Epithelial cell of proximal tubule (primary cell): Measurements from ENCODE around the gene SH3D21. TPM values are rescaled to one million over a fixed set of nuclear protein-coding genes. Genes with fewer than 3 reads are reported as not detected.

ENCODE experiments used
- DNase-seq: peaks from one replicate; pipeline ENCODE4 v3.0.0-alpha.2; 2011; ENCODE audit warnings: low read depth
- H3K4me3 ChIP-seq: 2 replicates; pipeline ENCODE4 v1.5.1; 2011; ENCODE audit warnings: low read depth, mild to moderate bottlenecking, low read length
- total RNA-seq: library from RNA; depleted of rRNA; stranded (reverse); fragments of >200 nt; gene quantifications from 2 replicates; pipeline ENCODE4 v1.2.3, GENCODE V29; 2015
- TF ChIP-seq, protein P1 (sequence below): conservative IDR thresholded peaks from 2 replicates; pipeline ENCODE4 v1.5.1; 2012; ENCODE audit warnings: low read depth, mild to moderate bottlenecking, low read length

SH3D21 gene
- total RNA-seq, 1 donor from 2014 or later: 20.3 TPM

DNA sequence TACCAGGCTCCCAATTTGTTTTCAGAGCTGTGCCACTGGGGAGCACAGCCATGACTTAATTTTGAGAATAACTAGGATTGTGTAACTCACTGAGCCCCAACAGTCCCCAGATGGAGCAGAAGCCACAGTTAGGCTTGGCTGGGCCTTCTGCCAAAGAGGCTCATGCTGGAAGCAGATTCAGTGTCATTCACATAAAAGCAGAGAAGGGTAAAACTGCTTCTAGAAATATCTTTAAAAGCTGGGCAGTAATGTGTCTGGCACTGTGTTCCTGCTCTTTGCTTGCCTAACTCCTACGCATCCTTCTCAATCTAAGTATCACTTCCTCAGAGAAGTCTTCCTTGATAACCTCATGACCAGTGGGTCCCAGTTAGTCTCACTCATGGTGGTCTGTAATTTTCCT, 59.2 kb downstream of the SH3D21 start:
- TF ChIP-seq, protein P1, sequence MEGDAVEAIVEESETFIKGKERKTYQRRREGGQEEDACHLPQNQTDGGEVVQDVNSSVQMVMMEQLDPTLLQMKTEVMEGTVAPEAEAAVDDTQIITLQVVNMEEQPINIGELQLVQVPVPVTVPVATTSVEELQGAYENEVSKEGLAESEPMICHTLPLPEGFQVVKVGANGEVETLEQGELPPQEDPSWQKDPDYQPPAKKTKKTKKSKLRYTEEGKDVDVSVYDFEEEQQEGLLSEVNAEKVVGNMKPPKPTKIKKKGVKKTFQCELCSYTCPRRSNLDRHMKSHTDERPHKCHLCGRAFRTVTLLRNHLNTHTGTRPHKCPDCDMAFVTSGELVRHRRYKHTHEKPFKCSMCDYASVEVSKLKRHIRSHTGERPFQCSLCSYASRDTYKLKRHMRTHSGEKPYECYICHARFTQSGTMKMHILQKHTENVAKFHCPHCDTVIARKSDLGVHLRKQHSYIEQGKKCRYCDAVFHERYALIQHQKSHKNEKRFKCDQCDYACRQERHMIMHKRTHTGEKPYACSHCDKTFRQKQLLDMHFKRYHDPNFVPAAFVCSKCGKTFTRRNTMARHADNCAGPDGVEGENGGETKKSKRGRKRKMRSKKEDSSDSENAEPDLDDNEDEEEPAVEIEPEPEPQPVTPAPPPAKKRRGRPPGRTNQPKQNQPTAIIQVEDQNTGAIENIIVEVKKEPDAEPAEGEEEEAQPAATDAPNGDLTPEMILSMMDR: no peak
- H3K4me3 ChIP-seq: no peak overlapping the region
- DNase-seq: no peak

DNA sequence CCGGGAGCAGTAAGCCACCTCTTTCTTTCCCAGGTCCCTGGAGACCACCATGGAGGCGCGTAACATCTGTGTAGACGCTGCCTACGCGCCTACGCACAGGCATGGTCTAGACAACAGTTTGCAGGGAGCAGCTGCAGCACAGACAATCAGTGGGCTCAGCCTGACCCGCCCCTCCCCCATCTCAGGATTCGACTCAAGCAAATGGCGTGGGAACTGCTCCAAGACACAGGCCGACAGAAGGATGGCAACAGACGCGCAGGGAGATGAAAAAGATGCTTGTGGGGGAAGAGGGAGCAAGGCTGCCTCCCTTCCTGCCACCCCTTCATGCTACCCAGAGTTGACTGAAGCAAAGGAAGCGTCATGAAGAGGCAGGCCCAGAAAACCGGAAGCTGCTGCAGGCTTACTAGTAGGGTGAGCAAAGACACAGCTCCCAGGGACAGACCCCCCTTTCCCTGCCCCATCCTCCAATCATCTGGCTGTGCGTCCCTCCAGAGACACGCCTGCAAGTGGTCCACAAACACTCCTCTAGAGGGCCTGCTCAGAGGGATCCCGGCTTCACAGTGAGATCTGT, 60.0 kb downstream of the SH3D21 start:
- no peak overlapping the region for H3K4me3 ChIP-seq
- DNase-seq: no peak
- TF ChIP-seq, protein P1: no peak

DNA sequence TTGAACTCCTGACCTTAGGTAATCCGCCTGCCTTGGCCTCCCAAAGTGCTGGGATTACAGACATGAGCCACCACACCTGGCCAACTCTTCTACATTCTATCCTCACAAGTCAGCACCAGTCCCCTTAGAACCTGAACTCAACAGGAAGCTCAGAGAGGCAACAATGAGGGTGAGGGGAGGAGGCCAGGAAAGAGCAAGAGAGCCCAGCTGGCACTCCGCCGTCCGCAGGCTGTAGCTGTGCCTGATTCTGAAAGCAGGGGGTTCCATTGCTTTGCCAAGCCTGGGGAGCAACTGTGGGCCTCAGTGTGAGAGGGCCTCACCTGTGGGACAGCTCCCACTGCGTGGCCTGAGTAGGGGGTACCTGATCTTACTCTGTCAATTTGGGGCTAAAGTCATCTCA, 60.9 kb downstream of the SH3D21 start:
- no peak overlapping the region for H3K4me3 ChIP-seq
- TF ChIP-seq, protein P1: no peak
- DNase-seq: no peak

DNA sequence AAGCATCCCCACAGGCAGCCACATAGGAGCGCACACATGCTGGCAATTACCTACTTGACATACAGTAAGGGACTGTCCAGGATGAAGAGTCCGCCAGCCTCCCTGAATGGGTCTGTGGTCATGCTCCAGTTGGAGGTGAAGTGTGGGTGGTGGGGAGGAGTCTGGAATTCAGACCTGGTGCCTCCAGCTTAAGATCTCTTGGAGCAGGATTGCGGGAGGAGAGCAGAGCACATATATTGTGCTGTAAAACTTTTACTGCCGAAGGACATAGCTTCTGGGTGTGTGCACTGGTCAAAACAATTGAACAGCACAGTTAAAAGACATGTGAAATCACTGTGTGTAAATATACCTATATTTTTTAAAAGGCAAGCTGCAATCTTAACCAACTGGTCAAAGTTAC, 61.6 kb downstream of the SH3D21 start:
- H3K4me3 ChIP-seq: no peak overlapping the region
- TF ChIP-seq, protein P1: no peak
- DNase-seq: no peak

DNA sequence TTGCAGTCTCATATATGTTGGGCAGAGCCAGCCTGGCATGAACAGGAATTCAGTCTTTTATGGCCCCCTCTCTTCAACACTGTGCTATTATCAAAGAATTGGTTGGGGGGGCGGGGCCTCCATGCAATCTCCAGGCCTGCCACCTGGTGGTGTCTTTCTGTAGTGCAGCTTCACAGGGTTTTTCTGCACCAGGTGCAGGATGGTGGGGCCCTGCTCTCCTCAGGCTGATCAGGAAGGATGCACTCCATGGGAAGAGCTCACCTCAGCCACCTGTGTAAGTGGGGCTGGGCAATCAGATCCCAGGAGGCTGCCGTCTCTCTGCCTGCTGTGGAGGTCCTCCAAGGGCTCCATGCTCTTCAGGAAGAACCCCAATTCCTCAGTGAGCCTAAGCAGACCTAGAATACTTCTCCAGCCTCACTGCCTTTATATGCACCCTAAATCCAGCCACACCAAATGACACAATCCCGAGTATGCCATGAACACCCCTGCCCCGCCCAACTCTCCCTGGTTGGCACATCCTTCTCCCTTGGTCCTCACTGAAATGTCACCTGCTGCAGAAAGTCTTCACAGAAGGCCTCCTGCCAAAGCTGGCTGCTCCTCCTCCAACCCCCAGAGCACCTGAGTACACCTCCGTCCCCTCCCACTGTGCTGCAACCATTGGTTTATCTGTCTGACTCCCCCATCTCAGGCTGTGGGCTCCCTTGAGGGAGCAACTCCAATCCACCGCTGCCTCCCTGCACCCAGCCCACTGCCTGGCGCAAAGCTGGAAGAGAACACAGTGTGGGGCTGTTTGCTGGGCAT, 63.1 kb downstream of the SH3D21 start:
- TF ChIP-seq, protein P1: peak; percentile 84
- DNase-seq: no peak
- no peak overlapping the region for H3K4me3 ChIP-seq

Other genes with a start within 250 kb of the SH3D21 start
- 0.29 and 1.6 TPM in 2 replicates for gene TEKT2, start 222.3 kb upstream of the SH3D21 start, total RNA-seq
- gene ADPRS, start 217.5 kb upstream of the SH3D21 start, total RNA-seq: 91.4 and 92.2 TPM in 2 replicates
- 0.06 and 0.65 TPM in 2 replicates for gene COL8A2, start 181.1 kb upstream of the SH3D21 start, total RNA-seq
- 95.9 and 136 TPM in 2 replicates for gene TRAPPC3, start 156.9 kb upstream of the SH3D21 start, total RNA-seq
- gene MAP7D1, start 150.2 kb upstream of the SH3D21 start, total RNA-seq: 262 and 280 TPM in 2 replicates
- 62.9 and 96.6 TPM in 2 replicates for gene THRAP3, start 81.9 kb upstream of the SH3D21 start, total RNA-seq
- 179 and 259 TPM in 2 replicates for gene EVA1B, start 17.3 kb downstream of the SH3D21 start, total RNA-seq
- 17.6 and 38.5 TPM in 2 replicates for gene STK40, start 79.6 kb downstream of the SH3D21 start, total RNA-seq
- gene LSM10, start 91.5 kb downstream of the SH3D21 start, total RNA-seq: 18.2 and 52.8 TPM in 2 replicates
- 4.0 and 4.3 TPM in 2 replicates for gene OSCP1, start 144.1 kb downstream of the SH3D21 start, total RNA-seq
- gene MRPS15, start 158.0 kb downstream of the SH3D21 start, total RNA-seq: 94.7 and 256 TPM in 2 replicates
- not detected in 2 replicates for gene CSF3R, start 176.5 kb downstream of the SH3D21 start, total RNA-seq